ENCODE data around the gene CD40. TPM values are rescaled to one million over a fixed set of nuclear protein-coding genes. Genes with fewer than 3 reads are reported as not detected.

CD40 gene
- total and polyA plus RNA-seq, 4 donors: 20.4 to 55.0 (median 28.4) TPM

DNA sequence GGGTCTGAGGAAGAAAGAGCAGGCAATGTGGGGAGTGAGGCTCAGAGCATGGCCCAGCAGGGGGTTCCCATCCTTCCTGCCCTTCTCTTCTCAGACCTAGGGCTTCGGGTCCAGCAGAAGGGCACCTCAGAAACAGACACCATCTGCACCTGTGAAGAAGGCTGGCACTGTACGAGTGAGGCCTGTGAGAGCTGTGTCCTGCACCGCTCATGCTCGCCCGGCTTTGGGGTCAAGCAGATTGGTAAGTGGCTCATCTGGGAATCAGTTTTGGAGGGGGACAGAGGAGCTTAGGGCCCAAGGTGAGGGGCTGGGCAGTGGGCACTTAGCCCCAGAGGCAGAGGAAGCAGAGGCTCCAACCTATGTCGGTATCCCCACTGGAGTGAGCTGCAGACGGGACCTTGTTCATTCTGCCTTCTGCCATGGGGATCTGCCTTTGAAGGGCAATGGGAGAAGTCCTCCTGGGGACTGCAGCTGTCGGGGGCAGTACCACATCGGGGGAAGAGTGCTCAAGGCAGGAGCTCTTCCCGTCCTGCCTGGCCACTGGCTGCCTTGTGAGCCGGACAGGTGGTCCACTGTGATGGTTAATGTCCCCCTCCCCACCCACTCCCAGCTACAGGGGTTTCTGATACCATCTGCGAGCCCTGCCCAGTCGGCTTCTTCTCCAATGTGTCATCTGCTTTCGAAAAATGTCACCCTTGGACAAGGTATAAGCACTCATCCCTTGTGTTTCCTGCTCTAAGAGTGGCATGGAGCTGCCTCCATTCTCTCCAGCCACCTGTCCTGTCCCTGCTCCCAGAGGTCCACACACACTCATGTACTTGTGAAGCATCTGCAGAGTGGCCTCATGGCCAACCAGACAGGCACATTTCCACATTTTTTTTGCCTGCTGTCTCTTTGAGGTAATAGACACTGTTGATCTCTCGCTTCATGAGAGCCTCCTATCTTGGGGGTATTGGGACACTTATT, 4.7 kb downstream of the CD40 start:
- peaks cover 0 to 5% (median 4%) of the 10 kb centered on the region in 5 donors for H3K4me1 ChIP-seq (ENCODE audit: control insufficient read depth in 5 of 5, insufficient read depth in 5 of 5, low read length in 5 of 5)
- no peak overlapping the region for H3K27ac ChIP-seq (ENCODE audit: low read depth in 1 of 2, low read length in 1 of 2)
- H3K4me3 ChIP-seq: no peak overlapping the region
- H3K27me3 ChIP-seq (ENCODE audit: control insufficient read depth in 3 of 3, insufficient read depth in 3 of 3, low read length in 2 of 3): peaks cover 0 to 13% (median 0%) of the 10 kb centered on the region in 3 donors
- ATAC-seq (ENCODE audit: insufficient read depth, low FRiP score) (no peak), DNase-seq (no peak)
- no peaks in the 10 kb centered on the region for H3K9me3 ChIP-seq (ENCODE audit: control insufficient read depth in 4 of 4, insufficient read depth in 3 of 4, low read length in 3 of 4)
- TF ChIP-seq, protein P1, sequence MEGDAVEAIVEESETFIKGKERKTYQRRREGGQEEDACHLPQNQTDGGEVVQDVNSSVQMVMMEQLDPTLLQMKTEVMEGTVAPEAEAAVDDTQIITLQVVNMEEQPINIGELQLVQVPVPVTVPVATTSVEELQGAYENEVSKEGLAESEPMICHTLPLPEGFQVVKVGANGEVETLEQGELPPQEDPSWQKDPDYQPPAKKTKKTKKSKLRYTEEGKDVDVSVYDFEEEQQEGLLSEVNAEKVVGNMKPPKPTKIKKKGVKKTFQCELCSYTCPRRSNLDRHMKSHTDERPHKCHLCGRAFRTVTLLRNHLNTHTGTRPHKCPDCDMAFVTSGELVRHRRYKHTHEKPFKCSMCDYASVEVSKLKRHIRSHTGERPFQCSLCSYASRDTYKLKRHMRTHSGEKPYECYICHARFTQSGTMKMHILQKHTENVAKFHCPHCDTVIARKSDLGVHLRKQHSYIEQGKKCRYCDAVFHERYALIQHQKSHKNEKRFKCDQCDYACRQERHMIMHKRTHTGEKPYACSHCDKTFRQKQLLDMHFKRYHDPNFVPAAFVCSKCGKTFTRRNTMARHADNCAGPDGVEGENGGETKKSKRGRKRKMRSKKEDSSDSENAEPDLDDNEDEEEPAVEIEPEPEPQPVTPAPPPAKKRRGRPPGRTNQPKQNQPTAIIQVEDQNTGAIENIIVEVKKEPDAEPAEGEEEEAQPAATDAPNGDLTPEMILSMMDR (IDR thresholded peaks at IDR 0.05; ENCODE audit: control extremely low read depth, extremely low read depth): no peak
- H3K9ac ChIP-seq (ENCODE audit: insufficient read depth in 1 of 2, low read length in 2 of 2): no peak overlapping the region
- WGBS, 2 donors: 90 to 95% methylated on average over 15 of the region's 15 CpGs
- peaks cover 0 to 21% (median 0%) of the 10 kb centered on the region in 4 donors for H3K36me3 ChIP-seq (ENCODE audit: control insufficient read depth in 4 of 4, insufficient read depth in 4 of 4, low read length in 4 of 4)

DNA sequence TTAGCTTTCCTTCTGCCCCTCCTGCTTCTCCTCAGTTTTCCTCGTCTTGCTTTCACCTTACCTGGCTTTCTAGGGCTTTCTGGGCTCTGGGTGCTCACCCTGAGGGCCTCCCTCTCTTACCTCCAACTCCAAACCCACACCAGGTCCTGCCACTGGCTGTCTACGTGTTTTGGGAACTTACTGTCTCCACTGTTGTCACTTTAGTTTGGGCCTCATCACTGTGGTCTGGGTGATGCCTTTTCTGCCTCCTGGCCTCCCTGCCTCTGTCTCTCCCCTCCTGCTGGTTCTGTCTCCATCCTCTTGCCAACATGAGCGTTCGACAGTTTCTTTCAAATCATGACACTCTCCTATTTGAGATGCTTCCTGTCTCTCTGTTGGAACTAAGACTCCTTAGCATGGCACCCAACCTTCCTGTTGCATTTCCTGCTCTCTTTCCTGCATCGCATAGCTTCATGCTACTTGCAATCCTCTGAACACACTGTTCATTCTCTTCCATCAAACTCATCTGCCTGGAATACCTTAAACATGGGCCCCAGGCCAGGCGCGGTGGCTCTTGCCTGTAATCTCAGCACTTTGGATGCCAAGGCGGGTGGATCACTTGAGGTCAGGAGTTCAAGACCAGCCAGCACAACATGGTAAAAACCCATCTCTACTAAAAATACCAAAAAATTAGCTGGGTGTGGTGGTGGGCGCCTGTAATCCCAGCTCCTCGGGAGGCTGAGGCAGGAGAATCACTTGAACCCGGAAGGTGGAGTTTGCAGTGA, 5.5 kb downstream of the CD40 start:
- no peak for ATAC-seq (ENCODE audit: insufficient read depth, low FRiP score)
- WGBS, 2 donors: 86 to 88% methylated on average over 11 of the region's 11 CpGs
- peaks cover 0 to 25% (median 0%) of the 10 kb centered on the region in 4 donors for H3K36me3 ChIP-seq (ENCODE audit: control insufficient read depth in 4 of 4, insufficient read depth in 4 of 4, low read length in 4 of 4)

DNA sequence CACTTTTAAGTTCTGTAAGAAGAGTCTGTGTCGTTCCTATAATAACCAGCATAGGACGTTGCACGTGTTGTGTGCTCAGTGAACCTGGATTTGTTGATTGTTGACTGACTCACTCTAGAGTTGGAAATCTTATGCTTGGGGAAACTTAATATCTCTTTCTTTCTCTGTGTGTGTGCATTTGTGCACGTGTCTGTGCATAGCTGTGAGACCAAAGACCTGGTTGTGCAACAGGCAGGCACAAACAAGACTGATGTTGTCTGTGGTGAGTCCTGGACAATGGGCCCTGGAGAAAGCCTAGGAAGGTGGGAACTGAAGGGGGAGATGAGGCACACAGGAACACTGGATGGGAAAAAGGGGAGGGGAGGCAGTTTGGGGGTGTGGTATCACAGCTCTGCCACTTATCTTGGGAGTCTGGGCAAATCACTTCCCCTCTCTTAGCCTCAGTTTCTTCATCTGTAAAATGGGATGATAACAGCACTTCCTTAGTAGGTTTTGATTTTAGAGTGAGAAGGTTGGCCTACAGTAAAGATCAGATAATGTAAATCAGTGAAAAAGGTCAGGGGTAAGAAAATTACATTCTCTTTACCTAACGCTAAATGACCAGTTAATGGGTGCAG, 8.4 kb downstream of the CD40 start:
- no peak overlapping the region for H3K4me3 ChIP-seq
- ATAC-seq (ENCODE audit: insufficient read depth, low FRiP score) (no peak), DNase-seq (no peak)
- TF ChIP-seq, protein P1 (IDR thresholded peaks at IDR 0.05; ENCODE audit: control extremely low read depth, extremely low read depth): no peak
- H3K27me3 ChIP-seq (ENCODE audit: control insufficient read depth in 3 of 3, insufficient read depth in 3 of 3, low read length in 2 of 3): peaks cover 0 to 9% (median 5%) of the 10 kb centered on the region in 3 donors
- peaks cover 0 to 25% (median 0%) of the 10 kb centered on the region in 4 donors for H3K36me3 ChIP-seq (ENCODE audit: control insufficient read depth in 4 of 4, insufficient read depth in 4 of 4, low read length in 4 of 4)
- WGBS, 2 donors: 85 to 91% methylated on average over 5 of the region's 5 CpGs
- H3K9me3 ChIP-seq (ENCODE audit: control insufficient read depth in 4 of 4, insufficient read depth in 3 of 4, low read length in 3 of 4): no peaks in the 10 kb centered on the region
- H3K9ac ChIP-seq (ENCODE audit: insufficient read depth in 1 of 2, low read length in 2 of 2): no peak overlapping the region
- H3K4me1 ChIP-seq (ENCODE audit: control insufficient read depth in 5 of 5, insufficient read depth in 5 of 5, low read length in 5 of 5): peaks cover 0 to 5% (median 2%) of the 10 kb centered on the region in 5 donors
- no peak overlapping the region for H3K27ac ChIP-seq (ENCODE audit: low read depth in 1 of 2, low read length in 1 of 2)

More for the DNA sequence above, 5.5 kb downstream of the CD40 start:
- no peak for DNase-seq
- Histone ChIP-seq H3K4me3 (no peak overlapping the region), H3K9me3 (ENCODE audit: control insufficient read depth in 4 of 4, insufficient read depth in 3 of 4, low read length in 3 of 4) (no peaks in the 10 kb centered on the region), H3K27me3 (ENCODE audit: control insufficient read depth in 3 of 3, insufficient read depth in 3 of 3, low read length in 2 of 3) (peaks cover 0 to 9% (median 0%) of the 10 kb centered on the region in 3 donors), H3K9ac (ENCODE audit: insufficient read depth in 1 of 2, low read length in 2 of 2) (no peak overlapping the region), H3K27ac (ENCODE audit: low read depth in 1 of 2, low read length in 1 of 2) (no peak overlapping the region), H3K4me1 (ENCODE audit: control insufficient read depth in 5 of 5, insufficient read depth in 5 of 5, low read length in 5 of 5) (peaks cover 0 to 5% (median 4%) of the 10 kb centered on the region in 5 donors)
- TF ChIP-seq, protein P1 (IDR thresholded peaks at IDR 0.05; ENCODE audit: control extremely low read depth, extremely low read depth): no peak

All from lung (tissue), 12 donors.